ENCODE measurements around the gene KRCC1.

Gene KRCC1

GRCh38 chr2:88080545-88080944, 25.0 kb upstream of the KRCC1 start:
- no peak for DNase-seq (ENCODE audit: insufficient read length, low spot score)
- TF ChIP-seq POLR2AphosphoS5 (IDR thresholded peaks at IDR 0.05; ENCODE audit: low read depth, low read length), result no peak
- no peak for TF ChIP-seq TAF1 (IDR thresholded peaks at IDR 0.05; ENCODE audit: low read depth, low read length)
- no peak for TF ChIP-seq SPI1 (IDR thresholded peaks at IDR 0.05; ENCODE audit: low read depth, low read length)
- no peak for TF ChIP-seq POLR2A (IDR thresholded peaks at IDR 0.05; ENCODE audit: low read depth, low read length)
- TF ChIP-seq POU2F2 (IDR thresholded peaks at IDR 0.05; ENCODE audit: low read depth, low read length), result no peak
- TF ChIP-seq PAX5 (IDR thresholded peaks at IDR 0.05; ENCODE audit: insufficient read depth, low read length, severe bottlenecking), result no peak
- no peak for FAIRE-seq

DNA sequence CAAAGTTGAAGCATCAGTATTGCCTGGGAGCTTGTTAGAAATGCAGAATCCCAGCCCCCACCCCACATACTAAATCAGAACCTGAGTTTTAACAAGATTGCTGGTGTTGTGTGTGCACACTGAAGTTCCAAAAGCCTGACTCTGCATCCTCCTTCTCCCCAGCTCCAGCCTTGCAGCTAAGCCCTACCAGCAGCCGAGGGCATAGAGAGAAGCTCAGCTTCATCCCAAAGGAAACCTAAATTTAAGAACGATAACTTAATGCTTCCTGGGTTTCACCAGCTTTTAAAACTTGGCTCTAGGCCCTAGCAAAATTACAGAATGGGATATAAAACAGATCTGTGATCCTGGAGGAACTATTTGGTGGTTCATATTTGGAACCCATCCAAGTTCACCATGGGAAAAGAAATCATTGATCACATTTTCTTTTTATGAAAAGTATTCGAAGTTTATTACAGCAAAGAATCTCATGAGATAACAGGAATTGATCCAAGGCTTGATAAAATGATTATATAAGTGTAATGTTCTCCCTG, 23.1 kb upstream of the KRCC1 start:
- TF ChIP-seq POLR2A (IDR thresholded peaks at IDR 0.05; ENCODE audit: low read depth, low read length) (no peak), SPI1 (IDR thresholded peaks at IDR 0.05; ENCODE audit: low read depth, low read length) (no peak), PAX5 (IDR thresholded peaks at IDR 0.05; ENCODE audit: insufficient read depth, low read length, severe bottlenecking) (no peak), POLR2AphosphoS5 (IDR thresholded peaks at IDR 0.05; ENCODE audit: low read depth, low read length) (no peak), POU2F2 (IDR thresholded peaks at IDR 0.05; ENCODE audit: low read depth, low read length) (no peak), TAF1 (IDR thresholded peaks at IDR 0.05; ENCODE audit: low read depth, low read length) (no peak)
- FAIRE-seq (no peak), DNase-seq (ENCODE audit: insufficient read length, low spot score) (no peak)

GRCh38 chr2:88077080-88077479, 21.5 kb upstream of the KRCC1 start:
- DNase-seq (ENCODE audit: insufficient read length, low spot score) (no peak), FAIRE-seq (no peak)
- TF ChIP-seq POLR2A (IDR thresholded peaks at IDR 0.05; ENCODE audit: low read depth, low read length) (no peak), SPI1 (IDR thresholded peaks at IDR 0.05; ENCODE audit: low read depth, low read length) (no peak), POLR2AphosphoS5 (IDR thresholded peaks at IDR 0.05; ENCODE audit: low read depth, low read length) (no peak), TAF1 (IDR thresholded peaks at IDR 0.05; ENCODE audit: low read depth, low read length) (no peak), POU2F2 (IDR thresholded peaks at IDR 0.05; ENCODE audit: low read depth, low read length) (no peak), PAX5 (IDR thresholded peaks at IDR 0.05; ENCODE audit: insufficient read depth, low read length, severe bottlenecking) (no peak)

DNA sequence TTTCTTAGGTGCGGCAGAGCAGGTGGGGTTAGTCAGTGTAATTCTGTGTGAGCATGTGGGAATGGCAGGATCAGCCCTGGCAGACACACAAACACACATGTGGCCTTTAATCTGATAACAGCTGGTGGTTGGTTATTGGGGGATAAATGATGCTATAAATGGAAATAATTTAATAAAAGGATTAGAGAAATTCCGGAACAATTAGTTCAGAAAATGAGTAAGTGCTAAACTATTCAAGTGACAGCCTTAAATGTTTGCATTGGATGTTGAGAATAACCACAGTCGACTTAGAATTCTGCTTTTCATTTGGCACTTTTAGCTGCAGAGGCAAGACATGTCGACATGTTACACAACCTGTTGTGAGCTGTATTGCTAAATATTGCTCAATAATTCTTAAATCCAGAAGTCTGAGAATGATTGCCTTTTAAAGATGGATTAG, 19.3 kb upstream of the KRCC1 start:
- FAIRE-seq (no peak), DNase-seq (ENCODE audit: insufficient read length, low spot score) (no peak)
- TF ChIP-seq POLR2A (IDR thresholded peaks at IDR 0.05; ENCODE audit: low read depth, low read length) (no peak), TAF1 (IDR thresholded peaks at IDR 0.05; ENCODE audit: low read depth, low read length) (no peak), POLR2AphosphoS5 (IDR thresholded peaks at IDR 0.05; ENCODE audit: low read depth, low read length) (no peak), PAX5 (IDR thresholded peaks at IDR 0.05; ENCODE audit: insufficient read depth, low read length, severe bottlenecking) (no peak), POU2F2 (IDR thresholded peaks at IDR 0.05; ENCODE audit: low read depth, low read length) (no peak), SPI1 (IDR thresholded peaks at IDR 0.05; ENCODE audit: low read depth, low read length) (no peak)

GRCh38 chr2:88074150-88074549, 18.6 kb upstream of the KRCC1 start:
- TF ChIP-seq PAX5 (IDR thresholded peaks at IDR 0.05; ENCODE audit: insufficient read depth, low read length, severe bottlenecking) (no peak), SPI1 (IDR thresholded peaks at IDR 0.05; ENCODE audit: low read depth, low read length) (no peak), POLR2AphosphoS5 (IDR thresholded peaks at IDR 0.05; ENCODE audit: low read depth, low read length) (no peak), POU2F2 (IDR thresholded peaks at IDR 0.05; ENCODE audit: low read depth, low read length) (no peak), TAF1 (IDR thresholded peaks at IDR 0.05; ENCODE audit: low read depth, low read length) (no peak), POLR2A (IDR thresholded peaks at IDR 0.05; ENCODE audit: low read depth, low read length) (no peak)
- DNase-seq (ENCODE audit: insufficient read length, low spot score) (no peak), FAIRE-seq (no peak)

GRCh38 chr2:88071365-88071764, 15.8 kb upstream of the KRCC1 start:
- no peak for TF ChIP-seq POLR2A (IDR thresholded peaks at IDR 0.05; ENCODE audit: low read depth, low read length)
- TF ChIP-seq SPI1 (IDR thresholded peaks at IDR 0.05; ENCODE audit: low read depth, low read length), result no peak
- no peak for TF ChIP-seq PAX5 (IDR thresholded peaks at IDR 0.05; ENCODE audit: insufficient read depth, low read length, severe bottlenecking)
- no peak for TF ChIP-seq POLR2AphosphoS5 (IDR thresholded peaks at IDR 0.05; ENCODE audit: low read depth, low read length)
- no peak for TF ChIP-seq POU2F2 (IDR thresholded peaks at IDR 0.05; ENCODE audit: low read depth, low read length)
- TF ChIP-seq TAF1 (IDR thresholded peaks at IDR 0.05; ENCODE audit: low read depth, low read length), result no peak
- FAIRE-seq, result no peak
- DNase-seq (ENCODE audit: insufficient read length, low spot score), result no peak

GRCh38 chr2:88070055-88070454, 14.5 kb upstream of the KRCC1 start:
- FAIRE-seq (no peak), DNase-seq (ENCODE audit: insufficient read length, low spot score) (no peak)
- TF ChIP-seq POLR2AphosphoS5 (IDR thresholded peaks at IDR 0.05; ENCODE audit: low read depth, low read length), result no peak
- no peak for TF ChIP-seq PAX5 (IDR thresholded peaks at IDR 0.05; ENCODE audit: insufficient read depth, low read length, severe bottlenecking)
- no peak for TF ChIP-seq POU2F2 (IDR thresholded peaks at IDR 0.05; ENCODE audit: low read depth, low read length)
- no peak for TF ChIP-seq TAF1 (IDR thresholded peaks at IDR 0.05; ENCODE audit: low read depth, low read length)
- TF ChIP-seq SPI1 (IDR thresholded peaks at IDR 0.05; ENCODE audit: low read depth, low read length), result no peak
- no peak for TF ChIP-seq POLR2A (IDR thresholded peaks at IDR 0.05; ENCODE audit: low read depth, low read length)

DNA sequence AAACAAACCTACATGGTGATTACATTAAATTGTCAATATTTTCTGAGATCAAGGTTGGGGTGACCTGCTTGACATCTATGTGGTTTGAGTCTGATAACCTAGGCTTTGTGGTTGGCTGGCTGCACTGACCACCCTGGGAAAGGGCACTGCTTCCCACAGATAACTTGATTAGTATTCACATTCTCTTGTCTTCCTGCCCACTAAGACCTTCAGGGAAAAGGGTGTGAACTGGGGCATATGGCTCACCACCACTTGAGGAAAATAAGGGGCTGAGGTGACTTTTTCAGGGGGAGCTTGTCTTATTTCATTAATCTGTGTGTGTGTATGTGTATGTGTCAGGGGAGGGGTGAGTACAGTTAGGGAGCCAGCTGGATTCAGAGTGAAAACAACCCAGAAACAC, 13.5 kb upstream of the KRCC1 start:
- DNase-seq (ENCODE audit: insufficient read length, low spot score), result no peak
- no peak for FAIRE-seq
- TF ChIP-seq SPI1 (IDR thresholded peaks at IDR 0.05; ENCODE audit: low read depth, low read length), result no peak
- TF ChIP-seq POLR2A (IDR thresholded peaks at IDR 0.05; ENCODE audit: low read depth, low read length), result no peak
- TF ChIP-seq POU2F2 (IDR thresholded peaks at IDR 0.05; ENCODE audit: low read depth, low read length), result no peak
- TF ChIP-seq PAX5 (IDR thresholded peaks at IDR 0.05; ENCODE audit: insufficient read depth, low read length, severe bottlenecking), result no peak
- no peak for TF ChIP-seq TAF1 (IDR thresholded peaks at IDR 0.05; ENCODE audit: low read depth, low read length)
- TF ChIP-seq POLR2AphosphoS5 (IDR thresholded peaks at IDR 0.05; ENCODE audit: low read depth, low read length), result no peak

GRCh38 chr2:88068044-88068443, 12.5 kb upstream of the KRCC1 start:
- FAIRE-seq, result no peak
- TF ChIP-seq SPI1 (IDR thresholded peaks at IDR 0.05; ENCODE audit: low read depth, low read length) (no peak), TAF1 (IDR thresholded peaks at IDR 0.05; ENCODE audit: low read depth, low read length) (no peak), PAX5 (IDR thresholded peaks at IDR 0.05; ENCODE audit: insufficient read depth, low read length, severe bottlenecking) (no peak), POLR2A (IDR thresholded peaks at IDR 0.05; ENCODE audit: low read depth, low read length) (no peak), POLR2AphosphoS5 (IDR thresholded peaks at IDR 0.05; ENCODE audit: low read depth, low read length) (no peak), POU2F2 (IDR thresholded peaks at IDR 0.05; ENCODE audit: low read depth, low read length) (no peak)
- DNase-seq (ENCODE audit: insufficient read length, low spot score), result no peak

DNA sequence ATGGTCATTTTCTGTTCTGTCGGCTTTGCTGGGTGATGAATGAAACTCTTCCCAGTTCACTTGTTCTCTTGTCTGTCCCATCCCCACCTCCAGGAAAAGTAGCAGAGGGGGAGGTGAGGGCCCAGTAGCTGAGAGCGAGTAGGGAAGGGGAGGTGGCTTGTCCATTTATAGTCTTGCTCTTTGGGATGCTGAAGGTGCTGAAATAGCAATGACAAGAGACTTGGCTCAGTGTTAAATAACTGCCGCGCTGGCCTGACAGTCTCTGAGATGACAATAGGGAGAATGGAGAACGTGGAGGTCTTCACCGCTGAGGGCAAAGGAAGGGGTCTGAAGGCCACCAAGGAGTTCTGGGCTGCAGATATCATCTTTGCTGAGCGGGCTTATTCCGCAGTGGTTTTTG, 12.0 kb upstream of the KRCC1 start, which contains the start of gene SMYD1:
Gene SMYD1, plus strand, starts transcription at position 228 of the 400 bp plus-strand sequence. Its CDS starts 40 bp downstream, at position 268.
- TF ChIP-seq POLR2A (IDR thresholded peaks at IDR 0.05; ENCODE audit: low read depth, low read length) (no peak), POU2F2 (IDR thresholded peaks at IDR 0.05; ENCODE audit: low read depth, low read length) (no peak), SPI1 (IDR thresholded peaks at IDR 0.05; ENCODE audit: low read depth, low read length) (no peak), POLR2AphosphoS5 (IDR thresholded peaks at IDR 0.05; ENCODE audit: low read depth, low read length) (no peak), TAF1 (IDR thresholded peaks at IDR 0.05; ENCODE audit: low read depth, low read length) (no peak), PAX5 (IDR thresholded peaks at IDR 0.05; ENCODE audit: insufficient read depth, low read length, severe bottlenecking) (no peak)
- FAIRE-seq, result no peak
- DNase-seq (ENCODE audit: insufficient read length, low spot score), result no peak

Measured in GM12891 (cell line).